GM12878 (cell line): ENCODE data around the gene BPGM. TPM values are rescaled to one million over a fixed set of nuclear protein-coding genes. Genes with fewer than 3 reads are reported as not detected.

Experiments
- ATAC-seq: fragments of 200-7000 bp; cut with Tn5 transposase; 3 replicates; pipeline ENCODE4 v1.9.1; 2020; ENCODE audit warnings: mild to moderate bottlenecking, moderate library complexity
- BruUV-seq: library from RNA; stranded (reverse); fragments of 400-500 nt; replicated peaks from 2 replicates; lab custom pipeline; 2021; lab: Mats Ljungman, UMichigan
- CTCF ChIA-PET: fragments of 300-600 bp; sonication (Branson Sonifier 250); formaldehyde crosslinking; extraction: SDS; loops from one replicate; lab custom pipeline; 2021; ENCODE audit warnings: inconsistent platforms; lab: Yijun Ruan, JAX
- POLR2A ChIA-PET: fragments of 350-600 bp; formaldehyde crosslinking; extraction: SDS; loops from one replicate; lab custom pipeline; 2021; ENCODE audit warnings: inconsistent platforms; lab: Charles Lee
- RAD21 ChIA-PET: fragments of 300-600 bp; sonication (Branson Sonifier 250); formaldehyde crosslinking; loops from one replicate; lab custom pipeline; 2023; ENCODE audit warnings: antibody characterized with exemption; ENCODE audit not compliant: unreplicated experiment; lab: Charles Lee
- SMC1A ChIA-PET: fragments of 300-600 bp; sonication (Branson Sonifier 250); formaldehyde crosslinking; loops from one replicate; lab custom pipeline; 2023; ENCODE audit not compliant: unreplicated experiment, uncharacterized antibody; lab: Charles Lee
- DNase-seq: peaks from one replicate; pipeline ENCODE4 v3.0.0-alpha.2; 2011; ENCODE audit warnings: low read depth, low spot score
- FAIRE-seq: peaks from 3 replicates; lab custom pipeline; 2011; peaks lifted over from hg19 to GRCh38; lab: Jason Lieb, UNC
- H2AFZ ChIP-seq: 2 replicates; pipeline ENCODE4 v1.6.0; 2011; ENCODE audit warnings: low read depth, low read length, control low read depth; ENCODE audit not compliant: control insufficient read depth
- H3K27ac ChIP-seq: 2 replicates; pipeline ENCODE4 v1.5.1; 2011; ENCODE audit warnings: control low read depth; ENCODE audit not compliant: control insufficient read depth, insufficient read depth
- H3K27me3 ChIP-seq, 2 experiments: replicated peaks in 1 of 2; 2 replicates each; pipeline versions ENCODE4 v1.6.0 to v1.6.1; 2011; ENCODE audit warnings: low read length in 1 of 2; ENCODE audit not compliant: control insufficient read depth in 2 of 2, insufficient read depth in 2 of 2
- H3K36me3 ChIP-seq, 2 experiments: 2 replicates each; pipeline ENCODE4 v1.5.1; 2011; ENCODE audit warnings: low read length in 1 of 2; ENCODE audit not compliant: control insufficient read depth in 2 of 2, insufficient read depth in 2 of 2
- H3K4me1 ChIP-seq: 2 replicates; pipeline ENCODE4 v1.6.1; 2011; ENCODE audit warnings: mild to moderate bottlenecking, low read length, moderate library complexity, mixed read lengths; ENCODE audit not compliant: control insufficient read depth, insufficient read depth
- H3K4me2 ChIP-seq: 2 replicates; pipeline ENCODE4 v1.6.0; 2011; ENCODE audit warnings: control low read depth; ENCODE audit not compliant: control insufficient read depth, insufficient read depth
- H3K4me3 ChIP-seq: fragments of 200-600 bp; sonication (generic); 2 replicates; pipeline ENCODE4 v1.5.1; 2016
- H3K79me2 ChIP-seq: 2 replicates; pipeline ENCODE4 v1.6.0; 2011; ENCODE audit warnings: low read length; ENCODE audit not compliant: control insufficient read depth, insufficient read depth
- H3K9ac ChIP-seq: 2 replicates; pipeline ENCODE4 v1.8.0; 2011; ENCODE audit warnings: low read length, control low read depth, mixed read lengths; ENCODE audit not compliant: control insufficient read depth, insufficient read depth
- H3K9me3 ChIP-seq: replicated peaks from 3 replicates; pipeline ENCODE4 v1.5.1; 2011; ENCODE audit warnings: mild to moderate bottlenecking, low read length; ENCODE audit not compliant: control insufficient read depth, insufficient read depth
- H4K20me1 ChIP-seq: 2 replicates; pipeline ENCODE4 v1.6.0; 2011; ENCODE audit not compliant: control insufficient read depth, insufficient read depth
- BMI1 ChIP-seq: fragments of 450-650 bp; IDR thresholded peaks from 2 replicates; pipeline ENCODE4 v1.6.1; 2016; ENCODE audit warnings: mild to moderate bottlenecking, moderate library complexity, borderline replicate concordance
- CBFB ChIP-seq: IDR thresholded peaks from 2 replicates; pipeline ENCODE4 v1.6.1; 2016; ENCODE audit warnings: antibody characterized with exemption, low read depth
- MXI1 ChIP-seq: fragments of 150-350 bp; IDR thresholded peaks from 2 replicates; pipeline ENCODE4 v1.6.1; 2011; ENCODE audit warnings: low read depth, mild to moderate bottlenecking, inconsistent platforms, low read length, improper control_type of control experiment
- NFYA ChIP-seq: IDR thresholded peaks from 2 replicates; pipeline ENCODE4 v1.6.1; 2011; ENCODE audit warnings: low read depth, mild to moderate bottlenecking, low read length, improper control_type of control experiment, borderline replicate concordance
- RB1 ChIP-seq: fragments of 450-650 bp; formaldehyde crosslinking; IDR thresholded peaks from 2 replicates; pipeline ENCODE4 v1.6.1; 2017; ENCODE audit warnings: mild to moderate bottlenecking, borderline replicate concordance
- SMAD1 ChIP-seq: fragments of 450-650 bp; IDR thresholded peaks from 2 replicates; pipeline ENCODE4 v1.6.1; 2018; ENCODE audit warnings: mild to moderate bottlenecking, low read depth; ENCODE audit not compliant: partially characterized antibody
- STAT1 ChIP-seq: fragments of 450-650 bp; conservative IDR thresholded peaks from 2 replicates; pipeline ENCODE4 v1.6.1; 2014; ENCODE audit warnings: antibody characterized with exemption, mild to moderate bottlenecking
- USF1 ChIP-seq: IDR thresholded peaks from 2 replicates; pipeline ENCODE4 v1.6.1; 2011; ENCODE audit warnings: borderline replicate concordance, low read depth, mild to moderate bottlenecking, moderate library complexity, mixed read lengths, low read length; ENCODE audit not compliant: insufficient read depth; ENCODE audit errors: extremely low read length
- ZBTB4 ChIP-seq: fragments of 450-650 bp; formaldehyde crosslinking; IDR thresholded peaks from 2 replicates; pipeline ENCODE4 v1.4.0; 2022; ENCODE audit warnings: mild to moderate bottlenecking, moderate library complexity
- ZNF622 ChIP-seq: fragments of 450-650 bp; IDR thresholded peaks from 2 replicates; pipeline ENCODE4 v1.6.1; 2017; ENCODE audit warnings: mild to moderate bottlenecking, inconsistent platforms
- WGBS: methylation state at CpG from one replicate; pipeline ENCODE4 v1.1.6; 2016; ENCODE audit warnings: low lambda C conversion rate; ENCODE audit not compliant: insufficient replicate concordance, insufficient coverage; ENCODE audit errors: missing lambda C conversion rate; 5-methylcytosine and 5-hydroxymethylcytosine counted together
- in situ Hi-C: fragments of 300-500 bp; cut with MboI; formaldehyde crosslinking; loops from 9 replicates; pipeline ENCODE4 v1.14.3; 2018; ENCODE audit warnings: mixed read lengths
- intact Hi-C: fragments of 100-400 bp; cut with micrococcal nuclease; formaldehyde crosslinking; loops from one replicate; pipeline ENCODE4 v1.14.2; 2022; ENCODE audit not compliant: unreplicated experiment
- polyA plus RNA-seq, 11 experiments: library from polyadenylated mRNA; depleted of rRNA in 4 of 11; unstranded in 6 of 11; stranded (reverse) in 5 of 11; fragments of >200 nt; fragmentation: Nextera tagmentation in 4 of 11; fragmentation: Illumina TruSeq in 1 of 11; extraction: Ambion mirVana in 4 of 11; extraction: Trizol in 1 of 11; gene quantifications; 1 replicate in 1 of 11; 2 replicates in 10 of 11; pipeline versions ENCODE4 v1.2.1 to v1.2.3, GENCODE V29; 2011 to 2016; ENCODE audit warnings: inconsistent platforms in 2 of 11, missing spikeins in 2 of 11, low read depth in 1 of 11
- total RNA-seq, 4 experiments: library from RNA; depleted of rRNA in 3 of 4; stranded (reverse); fragments of >200 nt in 3 of 4; fragmentation: Illumina TruSeq in 1 of 4; extraction: Trizol in 1 of 4; gene quantifications; 2 replicates each; pipeline versions ENCODE4 v1.2.1 to v1.2.3, GENCODE V29; 2013 to 2021
- TF ChIP-seq, protein P1 (sequence below): IDR thresholded peaks from 2 replicates; pipeline ENCODE4 v1.6.1; 2011; ENCODE audit warnings: borderline replicate concordance, low read depth, mild to moderate bottlenecking, moderate library complexity, low read length; ENCODE audit not compliant: insufficient read depth, poor library complexity, severe bottlenecking
- TF ChIP-seq, protein P2 (sequence below): IDR thresholded peaks from 2 replicates; pipeline ENCODE4 v1.6.1; 2012; ENCODE audit warnings: low read length, inconsistent platforms
- TF ChIP-seq, protein P3 (sequence below): IDR thresholded peaks from 2 replicates; pipeline ENCODE4 v1.6.1; 2011; ENCODE audit warnings: mild to moderate bottlenecking, low read depth, low read length, moderate library complexity; ENCODE audit not compliant: insufficient replicate concordance

BPGM gene
- total and polyA plus RNA-seq, 10 of the 15 experiments (the other 5 are each of a cell fraction or from before 2014, with no cell fraction given), result 9.0 to 20.1 (median 15.2) TPM

DNA sequence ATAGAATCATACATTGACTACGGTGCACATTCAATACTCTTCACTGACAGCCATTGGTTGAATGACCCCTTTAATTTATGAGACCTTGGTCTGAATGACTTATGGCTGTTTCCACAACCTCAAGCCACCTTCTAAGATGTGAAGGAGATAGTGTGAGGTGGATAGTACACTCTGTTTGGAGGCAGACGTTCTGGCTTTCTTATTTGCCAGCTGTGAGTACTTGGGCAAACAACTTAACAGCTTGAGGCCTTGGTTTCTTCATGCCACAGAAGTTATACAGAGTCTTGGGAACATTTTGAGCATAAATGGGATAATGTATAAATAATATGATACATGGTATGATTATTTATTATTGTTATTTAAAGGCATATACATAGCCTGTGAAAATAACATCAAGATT is 62.0 kb downstream of the BPGM start:
- no peak overlapping the region for H3K9ac ChIP-seq
- no peaks in the 10 kb centered on the region for H3K9me3 ChIP-seq
- BruUV-seq, result no TSS peak
- peaks cover 1 to 5% of the 10 kb centered on the region in 2 experiments; a peak in 3 of 4 replicates for H3K27me3 ChIP-seq
- 48% methylated on average over 2 of the region's 2 CpGs for WGBS
- in situ Hi-C loops, result no loop called here
- CTCF ChIA-PET, result no interaction called here
- H3K79me2 ChIP-seq, result no peaks in the 10 kb centered on the region
- H3K27ac ChIP-seq, result no peak overlapping the region
- DNase-seq, result no peak
- intact Hi-C loops, result no loop called here
- RAD21 ChIA-PET, result interaction anchor here (0.8 kb wide), 1 partner anchor 72 kb away, joined by 3 read pairs; no protein-coding TSS in a partner anchor
- H3K36me3 ChIP-seq, result no peaks in the 10 kb centered on the region
- FAIRE-seq, result no peak
- no peak overlapping the region for H3K4me3 ChIP-seq
- ATAC-seq, result no peak
- POLR2A ChIA-PET, result no interaction called here
- H4K20me1 ChIP-seq, result no peaks in the 10 kb centered on the region
- SMC1A ChIA-PET, result interaction anchor here (1.3 to 1.4 kb wide), 2 partner anchors 18 to 23 kb away, joined by 3 to 4 read pairs; no protein-coding TSS in a partner anchor
- H3K4me1 ChIP-seq, result no peaks in the 10 kb centered on the region
- no peak overlapping the region for H3K4me2 ChIP-seq
- H2AFZ ChIP-seq, result no peak overlapping the region
- TF ChIP-seq CBFB (no peak), SMAD1 (no peak), ZNF622 (no peak), BMI1 (no peak), STAT1 (no peak), NFYA (no peak), RB1 (no peak), USF1 (no peak), MXI1 (no peak), ZBTB4 (CRISPR knock-in tag) (no peak)
- TF ChIP-seq, protein P1, sequence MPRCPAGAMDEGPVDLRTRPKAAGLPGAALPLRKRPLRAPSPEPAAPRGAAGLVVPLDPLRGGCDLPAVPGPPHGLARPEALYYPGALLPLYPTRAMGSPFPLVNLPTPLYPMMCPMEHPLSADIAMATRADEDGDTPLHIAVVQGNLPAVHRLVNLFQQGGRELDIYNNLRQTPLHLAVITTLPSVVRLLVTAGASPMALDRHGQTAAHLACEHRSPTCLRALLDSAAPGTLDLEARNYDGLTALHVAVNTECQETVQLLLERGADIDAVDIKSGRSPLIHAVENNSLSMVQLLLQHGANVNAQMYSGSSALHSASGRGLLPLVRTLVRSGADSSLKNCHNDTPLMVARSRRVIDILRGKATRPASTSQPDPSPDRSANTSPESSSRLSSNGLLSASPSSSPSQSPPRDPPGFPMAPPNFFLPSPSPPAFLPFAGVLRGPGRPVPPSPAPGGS, result no peak
- TF ChIP-seq, protein P2, sequence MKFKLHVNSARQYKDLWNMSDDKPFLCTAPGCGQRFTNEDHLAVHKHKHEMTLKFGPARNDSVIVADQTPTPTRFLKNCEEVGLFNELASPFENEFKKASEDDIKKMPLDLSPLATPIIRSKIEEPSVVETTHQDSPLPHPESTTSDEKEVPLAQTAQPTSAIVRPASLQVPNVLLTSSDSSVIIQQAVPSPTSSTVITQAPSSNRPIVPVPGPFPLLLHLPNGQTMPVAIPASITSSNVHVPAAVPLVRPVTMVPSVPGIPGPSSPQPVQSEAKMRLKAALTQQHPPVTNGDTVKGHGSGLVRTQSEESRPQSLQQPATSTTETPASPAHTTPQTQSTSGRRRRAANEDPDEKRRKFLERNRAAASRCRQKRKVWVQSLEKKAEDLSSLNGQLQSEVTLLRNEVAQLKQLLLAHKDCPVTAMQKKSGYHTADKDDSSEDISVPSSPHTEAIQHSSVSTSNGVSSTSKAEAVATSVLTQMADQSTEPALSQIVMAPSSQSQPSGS, result no peak
- TF ChIP-seq, protein P3, sequence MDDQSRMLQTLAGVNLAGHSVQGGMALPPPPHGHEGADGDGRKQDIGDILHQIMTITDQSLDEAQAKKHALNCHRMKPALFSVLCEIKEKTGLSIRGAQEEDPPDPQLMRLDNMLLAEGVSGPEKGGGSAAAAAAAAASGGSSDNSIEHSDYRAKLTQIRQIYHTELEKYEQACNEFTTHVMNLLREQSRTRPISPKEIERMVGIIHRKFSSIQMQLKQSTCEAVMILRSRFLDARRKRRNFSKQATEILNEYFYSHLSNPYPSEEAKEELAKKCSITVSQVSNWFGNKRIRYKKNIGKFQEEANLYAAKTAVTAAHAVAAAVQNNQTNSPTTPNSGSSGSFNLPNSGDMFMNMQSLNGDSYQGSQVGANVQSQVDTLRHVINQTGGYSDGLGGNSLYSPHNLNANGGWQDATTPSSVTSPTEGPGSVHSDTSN, result no peak
